Peyer's patch (tissue), 4 donors: ENCODE measurements around the gene ATG5.

Experiments
- POLR2A ChIP-seq, 2 donors: fragments of 450-650 bp; IDR thresholded peaks; one replicate each; pipeline ENCODE4 v1.5.1; 2017; ENCODE audit warnings: antibody characterized with exemption in 2 of 2, mild to moderate bottlenecking in 2 of 2, moderate library complexity in 2 of 2
- TF ChIP-seq, protein P1 (sequence below), 6 experiments: fragments of 450-650 bp in 4 of 6; fragments of 200-600 bp in 2 of 6; sonication (generic) in 1 of 6; IDR thresholded peaks; one replicate each; pipeline ENCODE4 v1.5.1; 2017 to 2019; ENCODE audit warnings: antibody characterized with exemption in 6 of 6, mild to moderate bottlenecking in 3 of 6, moderate library complexity in 1 of 6

DNA sequence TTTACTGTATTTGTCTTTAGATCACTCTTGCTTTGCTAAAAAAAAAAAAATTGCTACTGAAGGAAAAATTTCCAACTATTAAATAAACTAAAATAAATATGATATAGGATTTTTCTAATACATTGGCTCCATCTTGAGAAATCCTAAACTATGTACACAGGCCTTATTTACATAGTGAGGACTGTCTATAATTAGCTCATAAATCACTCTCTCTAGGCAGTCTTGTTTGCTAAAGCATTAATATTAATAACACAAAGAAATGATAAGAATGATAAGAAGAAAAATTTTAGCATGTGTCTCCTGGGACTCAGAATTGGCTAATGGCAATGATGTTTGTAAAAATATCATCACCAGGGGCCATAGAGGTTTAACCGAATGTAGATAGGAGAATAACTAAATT is 21.7 kb upstream of the ATG5 start:
- TF ChIP-seq, protein P1, sequence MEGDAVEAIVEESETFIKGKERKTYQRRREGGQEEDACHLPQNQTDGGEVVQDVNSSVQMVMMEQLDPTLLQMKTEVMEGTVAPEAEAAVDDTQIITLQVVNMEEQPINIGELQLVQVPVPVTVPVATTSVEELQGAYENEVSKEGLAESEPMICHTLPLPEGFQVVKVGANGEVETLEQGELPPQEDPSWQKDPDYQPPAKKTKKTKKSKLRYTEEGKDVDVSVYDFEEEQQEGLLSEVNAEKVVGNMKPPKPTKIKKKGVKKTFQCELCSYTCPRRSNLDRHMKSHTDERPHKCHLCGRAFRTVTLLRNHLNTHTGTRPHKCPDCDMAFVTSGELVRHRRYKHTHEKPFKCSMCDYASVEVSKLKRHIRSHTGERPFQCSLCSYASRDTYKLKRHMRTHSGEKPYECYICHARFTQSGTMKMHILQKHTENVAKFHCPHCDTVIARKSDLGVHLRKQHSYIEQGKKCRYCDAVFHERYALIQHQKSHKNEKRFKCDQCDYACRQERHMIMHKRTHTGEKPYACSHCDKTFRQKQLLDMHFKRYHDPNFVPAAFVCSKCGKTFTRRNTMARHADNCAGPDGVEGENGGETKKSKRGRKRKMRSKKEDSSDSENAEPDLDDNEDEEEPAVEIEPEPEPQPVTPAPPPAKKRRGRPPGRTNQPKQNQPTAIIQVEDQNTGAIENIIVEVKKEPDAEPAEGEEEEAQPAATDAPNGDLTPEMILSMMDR (IDR thresholded peaks at IDR 0.05), result no peak
- TF ChIP-seq POLR2A (IDR thresholded peaks at IDR 0.05), result no peak
